HG03064 (cell line): ENCODE measurements around the gene SPIN2A.
"Not testable (repeated sequence)": the region's sequence is repeated elsewhere in the genome, so short reads cannot be mapped to it uniquely, and the experiment has no call there.

Source experiments
- ATAC-seq: cut with Tn5 transposase; IDR thresholded peaks from one replicate; pipeline ENCODE4 v1.9.1; 2021; ENCODE audit warnings: low read depth; ENCODE audit not compliant: unreplicated experiment

Gene SPIN2A

DNA sequence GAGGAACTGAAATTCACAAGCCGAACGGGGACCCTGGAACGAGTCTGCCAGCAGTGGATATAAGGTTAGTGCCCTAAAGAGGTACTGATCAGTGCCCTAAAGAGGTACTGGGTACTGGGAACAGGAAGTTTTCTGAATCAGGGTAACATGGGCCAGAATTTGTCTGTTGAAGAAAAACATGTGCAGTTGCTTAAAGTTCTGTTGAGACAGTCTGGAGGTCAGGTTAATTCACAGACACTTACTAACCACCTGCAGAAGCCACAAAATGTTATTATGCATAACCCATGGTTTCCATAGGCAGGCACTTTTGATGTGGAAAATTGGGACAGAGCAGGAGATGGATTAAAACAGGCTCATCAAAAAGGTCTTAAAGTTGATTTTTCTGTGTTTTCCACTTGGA, 33.7 kb downstream of the SPIN2A start:
- no peak for ATAC-seq

DNA sequence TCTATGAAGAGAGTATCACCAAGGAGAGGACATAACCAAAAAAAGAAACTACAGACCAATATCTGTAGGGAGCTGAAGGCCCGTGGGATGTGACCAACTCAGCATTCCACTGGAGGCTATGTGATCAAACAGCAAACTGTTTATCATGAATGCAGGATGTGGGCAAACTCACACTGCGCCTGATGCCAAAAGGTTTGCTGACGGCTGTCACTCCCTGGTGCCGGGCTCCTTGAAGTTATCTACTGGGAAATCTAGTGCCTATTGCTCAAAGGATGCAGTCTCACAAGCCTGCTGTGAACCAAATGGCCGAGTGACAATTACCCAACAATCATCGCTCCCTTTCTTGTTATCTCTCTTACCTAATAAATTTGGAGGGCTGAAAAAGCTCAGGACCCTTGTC, 34.3 kb downstream of the SPIN2A start:
- not testable (repeated sequence) for ATAC-seq
